ENCODE data around the gene SCN3A. TPM values are rescaled to one million over a fixed set of nuclear protein-coding genes. Genes with fewer than 3 reads are reported as not detected.

Gene SCN3A
- total and polyA plus RNA-seq, 10 of the 15 experiments (the other 5 are each of a cell fraction or from before 2014, with no cell fraction given): 0.04 to 0.34 (median 0.06) TPM; not detected in 3

DNA sequence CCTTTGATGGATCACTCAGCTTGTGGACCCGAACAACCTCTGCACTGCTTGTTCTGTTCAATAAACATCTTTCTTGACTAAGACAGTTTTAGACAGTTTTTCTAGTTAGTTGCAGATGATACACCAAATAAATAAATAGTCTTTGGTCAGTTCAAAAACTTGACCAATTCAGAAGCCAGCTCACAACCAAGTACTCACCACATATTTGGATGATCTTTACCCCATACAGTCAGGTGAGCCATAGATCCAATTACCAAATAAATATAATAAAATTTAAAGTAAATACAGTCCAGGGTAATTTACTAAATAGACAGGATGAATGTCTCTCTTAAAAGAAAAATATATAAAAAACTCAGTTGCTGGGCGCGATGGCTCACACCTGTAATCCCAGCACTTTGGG, 18.2 kb downstream of the SCN3A start (continued):
- TF ChIP-seq ZNF207 (IDR thresholded peaks at IDR 0.05; ENCODE audit: borderline replicate concordance): no peak
- TF ChIP-seq SREBF2 (IDR thresholded peaks at IDR 0.05; ENCODE audit: low read length): no peak
- no peak for TF ChIP-seq ATF3 (IDR thresholded peaks at IDR 0.05; ENCODE audit: borderline replicate concordance, extremely low read depth, low read depth, low read length)
- no peak for TF ChIP-seq NRF1 (conservative IDR thresholded peaks at IDR 0.05; ENCODE audit: low read depth, low read length)
- no peak for TF ChIP-seq SUPT20H (IDR thresholded peaks at IDR 0.05; ENCODE audit: borderline replicate concordance, control insufficient read depth, low read depth, low read length)

DNA sequence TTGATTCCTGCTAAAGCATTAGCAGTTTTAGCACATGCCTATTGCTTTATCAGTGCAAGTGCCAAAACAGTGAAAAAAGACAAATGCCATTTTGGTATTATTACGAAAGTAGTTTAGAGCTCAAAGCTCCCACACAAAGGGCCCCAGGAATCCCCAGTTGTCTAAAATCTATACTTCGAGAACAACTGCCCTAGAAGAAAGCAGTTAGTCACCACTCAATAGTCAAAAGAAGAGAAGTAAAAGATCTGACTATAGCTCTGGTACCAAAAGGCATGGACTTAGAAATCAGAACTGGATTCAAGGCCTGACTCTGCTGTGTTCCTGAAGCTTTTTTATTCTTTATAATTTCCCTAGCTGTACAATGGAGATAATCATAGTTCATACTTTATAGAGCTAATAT, 21.8 kb downstream of the SCN3A start:
- DNase-seq (ENCODE audit: low read depth, low spot score) (no peak), FAIRE-seq (no peak), ATAC-seq (no peak)
- in situ Hi-C loops (cut with MboI) (no loop called here), intact Hi-C loops (cut with micrococcal nuclease; ENCODE audit: unreplicated experiment) (no loop called here)
- H3K9ac ChIP-seq (ENCODE audit: control insufficient read depth, insufficient read depth, low read length): no peak overlapping the region
- ChIA-PET RAD21 (ENCODE audit: unreplicated experiment) (no interaction called here), CTCF (interaction anchor here (0.6 to 3.6 kb wide), 3 partner anchors 22 to 360 kb away, joined by 3 to 15 read pairs (median 4); partner anchors contain the start of gene SCN3A), POLR2A (no interaction called here), SMC1A (ENCODE audit: uncharacterized antibody, unreplicated experiment) (interaction anchor here (0.7 to 1.7 kb wide), 4 partner anchors 11 to 145 kb away, joined by 3 to 5 read pairs (median 3); no protein-coding TSS in a partner anchor)
- H3K27ac ChIP-seq (ENCODE audit: control insufficient read depth, insufficient read depth): no peak overlapping the region
- WGBS (ENCODE audit: insufficient coverage, insufficient replicate concordance, low lambda C conversion rate, missing lambda C conversion rate): 3% methylated on average over 2 of the region's 2 CpGs
- no peak overlapping the region for H3K4me3 ChIP-seq
- H3K9me3 ChIP-seq (replicated peaks; ENCODE audit: control insufficient read depth, insufficient read depth, low read length): no peaks in the 10 kb centered on the region
- H3K36me3 ChIP-seq (ENCODE audit: control insufficient read depth in 2 of 2, insufficient read depth in 2 of 2, low read length in 1 of 2): no peaks in the 10 kb centered on the region
- no peak overlapping the region for H2AFZ ChIP-seq (ENCODE audit: control insufficient read depth, low read depth, low read length)
- H3K79me2 ChIP-seq (ENCODE audit: control insufficient read depth, insufficient read depth, low read length): no peaks in the 10 kb centered on the region
- no peaks in the 10 kb centered on the region for H3K4me1 ChIP-seq (ENCODE audit: control insufficient read depth, insufficient read depth, low read length)
- H3K4me2 ChIP-seq (ENCODE audit: control insufficient read depth, insufficient read depth): no peak overlapping the region
- BruUV-seq (replicated peaks): no TSS peak
- no peaks in the 10 kb centered on the region for H3K27me3 ChIP-seq (replicated peaks in 1 of 2; ENCODE audit: control insufficient read depth in 2 of 2, insufficient read depth in 2 of 2, low read length in 1 of 2)
- H4K20me1 ChIP-seq (ENCODE audit: control insufficient read depth, insufficient read depth): no peaks in the 10 kb centered on the region
- no peak for TF ChIP-seq HDGF (IDR thresholded peaks at IDR 0.05)
- no peak for TF ChIP-seq IRF3 (IDR thresholded peaks at IDR 0.05)
- no peak for TF ChIP-seq CREB1 (IDR thresholded peaks at IDR 0.05; ENCODE audit: low read depth)
- TF ChIP-seq MTA2 (IDR thresholded peaks at IDR 0.05; ENCODE audit: low read depth): no peak
- no peak for TF ChIP-seq CHD1 (IDR thresholded peaks at IDR 0.05; ENCODE audit: low read depth, low read length)
- TF ChIP-seq, protein P1, sequence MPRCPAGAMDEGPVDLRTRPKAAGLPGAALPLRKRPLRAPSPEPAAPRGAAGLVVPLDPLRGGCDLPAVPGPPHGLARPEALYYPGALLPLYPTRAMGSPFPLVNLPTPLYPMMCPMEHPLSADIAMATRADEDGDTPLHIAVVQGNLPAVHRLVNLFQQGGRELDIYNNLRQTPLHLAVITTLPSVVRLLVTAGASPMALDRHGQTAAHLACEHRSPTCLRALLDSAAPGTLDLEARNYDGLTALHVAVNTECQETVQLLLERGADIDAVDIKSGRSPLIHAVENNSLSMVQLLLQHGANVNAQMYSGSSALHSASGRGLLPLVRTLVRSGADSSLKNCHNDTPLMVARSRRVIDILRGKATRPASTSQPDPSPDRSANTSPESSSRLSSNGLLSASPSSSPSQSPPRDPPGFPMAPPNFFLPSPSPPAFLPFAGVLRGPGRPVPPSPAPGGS (IDR thresholded peaks at IDR 0.05; ENCODE audit: borderline replicate concordance, insufficient read depth, low read depth, low read length, poor library complexity, severe bottlenecking): no peak
- TF ChIP-seq STAT1 (conservative IDR thresholded peaks at IDR 0.05): no peak
- TF ChIP-seq, protein P2, sequence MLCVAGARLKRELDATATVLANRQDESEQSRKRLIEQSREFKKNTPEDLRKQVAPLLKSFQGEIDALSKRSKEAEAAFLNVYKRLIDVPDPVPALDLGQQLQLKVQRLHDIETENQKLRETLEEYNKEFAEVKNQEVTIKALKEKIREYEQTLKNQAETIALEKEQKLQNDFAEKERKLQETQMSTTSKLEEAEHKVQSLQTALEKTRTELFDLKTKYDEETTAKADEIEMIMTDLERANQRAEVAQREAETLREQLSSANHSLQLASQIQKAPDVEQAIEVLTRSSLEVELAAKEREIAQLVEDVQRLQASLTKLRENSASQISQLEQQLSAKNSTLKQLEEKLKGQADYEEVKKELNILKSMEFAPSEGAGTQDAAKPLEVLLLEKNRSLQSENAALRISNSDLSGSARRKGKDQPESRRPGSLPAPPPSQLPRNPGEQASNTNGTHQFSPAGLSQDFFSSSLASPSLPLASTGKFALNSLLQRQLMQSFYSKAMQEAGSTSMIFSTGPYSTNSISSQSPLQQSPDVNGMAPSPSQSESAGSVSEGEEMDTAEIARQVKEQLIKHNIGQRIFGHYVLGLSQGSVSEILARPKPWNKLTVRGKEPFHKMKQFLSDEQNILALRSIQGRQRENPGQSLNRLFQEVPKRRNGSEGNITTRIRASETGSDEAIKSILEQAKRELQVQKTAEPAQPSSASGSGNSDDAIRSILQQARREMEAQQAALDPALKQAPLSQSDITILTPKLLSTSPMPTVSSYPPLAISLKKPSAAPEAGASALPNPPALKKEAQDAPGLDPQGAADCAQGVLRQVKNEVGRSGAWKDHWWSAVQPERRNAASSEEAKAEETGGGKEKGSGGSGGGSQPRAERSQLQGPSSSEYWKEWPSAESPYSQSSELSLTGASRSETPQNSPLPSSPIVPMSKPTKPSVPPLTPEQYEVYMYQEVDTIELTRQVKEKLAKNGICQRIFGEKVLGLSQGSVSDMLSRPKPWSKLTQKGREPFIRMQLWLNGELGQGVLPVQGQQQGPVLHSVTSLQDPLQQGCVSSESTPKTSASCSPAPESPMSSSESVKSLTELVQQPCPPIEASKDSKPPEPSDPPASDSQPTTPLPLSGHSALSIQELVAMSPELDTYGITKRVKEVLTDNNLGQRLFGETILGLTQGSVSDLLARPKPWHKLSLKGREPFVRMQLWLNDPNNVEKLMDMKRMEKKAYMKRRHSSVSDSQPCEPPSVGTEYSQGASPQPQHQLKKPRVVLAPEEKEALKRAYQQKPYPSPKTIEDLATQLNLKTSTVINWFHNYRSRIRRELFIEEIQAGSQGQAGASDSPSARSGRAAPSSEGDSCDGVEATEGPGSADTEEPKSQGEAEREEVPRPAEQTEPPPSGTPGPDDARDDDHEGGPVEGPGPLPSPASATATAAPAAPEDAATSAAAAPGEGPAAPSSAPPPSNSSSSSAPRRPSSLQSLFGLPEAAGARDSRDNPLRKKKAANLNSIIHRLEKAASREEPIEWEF (IDR thresholded peaks at IDR 0.05; ENCODE audit: insufficient replicate concordance, low read depth, low read length): no peak
- no peak for TF ChIP-seq IRF4 (IDR thresholded peaks at IDR 0.05; ENCODE audit: low read depth, low read length)
- TF ChIP-seq IKZF2 (IDR thresholded peaks at IDR 0.05): no peak
- TF ChIP-seq SUPT20H (IDR thresholded peaks at IDR 0.05; ENCODE audit: borderline replicate concordance, control insufficient read depth, low read depth, low read length): no peak
- TF ChIP-seq RAD21 (IDR thresholded peaks at IDR 0.05; ENCODE audit: insufficient read depth, low read depth, low read length): no peak
